Measurements from ENCODE around the gene CACNA2D3.

CACNA2D3 gene

GRCh38 chr3:54556630-54557029 lies 434.3 kb downstream of the CACNA2D3 start:
- Histone ChIP-seq H2AFZ (ENCODE audit: low read depth, low read length, severe bottlenecking) (no peak overlapping the region), H3K79me2 (ENCODE audit: insufficient read depth, low read length) (no peaks in the 10 kb centered on the region), H3F3A (ENCODE audit: insufficient read depth) (no peaks in the 10 kb centered on the region), H3K36me3 (ENCODE audit: low read length) (no peaks in the 10 kb centered on the region), H4K20me1 (ENCODE audit: low read depth, low read length) (no peaks in the 10 kb centered on the region), H3K27me3 (ENCODE audit: low read length) (no peaks in the 10 kb centered on the region), H3K4me2 (ENCODE audit: low read depth, low read length, poor library complexity, severe bottlenecking) (no peak overlapping the region), H3K9ac (ENCODE audit: low read length) (no peak overlapping the region), H3K27ac (ENCODE audit: low read depth, low read length) (no peak overlapping the region), H3K9me2 (replicated peaks; ENCODE audit: insufficient read depth, low read length) (no peaks in the 10 kb centered on the region), H3K9me3 (ENCODE audit: insufficient read depth, low read length) (no peaks in the 10 kb centered on the region), H3K4me3 (ENCODE audit: insufficient read depth, low read length, poor library complexity, severe bottlenecking) (no peak overlapping the region)
- TF ChIP-seq, protein P1, sequence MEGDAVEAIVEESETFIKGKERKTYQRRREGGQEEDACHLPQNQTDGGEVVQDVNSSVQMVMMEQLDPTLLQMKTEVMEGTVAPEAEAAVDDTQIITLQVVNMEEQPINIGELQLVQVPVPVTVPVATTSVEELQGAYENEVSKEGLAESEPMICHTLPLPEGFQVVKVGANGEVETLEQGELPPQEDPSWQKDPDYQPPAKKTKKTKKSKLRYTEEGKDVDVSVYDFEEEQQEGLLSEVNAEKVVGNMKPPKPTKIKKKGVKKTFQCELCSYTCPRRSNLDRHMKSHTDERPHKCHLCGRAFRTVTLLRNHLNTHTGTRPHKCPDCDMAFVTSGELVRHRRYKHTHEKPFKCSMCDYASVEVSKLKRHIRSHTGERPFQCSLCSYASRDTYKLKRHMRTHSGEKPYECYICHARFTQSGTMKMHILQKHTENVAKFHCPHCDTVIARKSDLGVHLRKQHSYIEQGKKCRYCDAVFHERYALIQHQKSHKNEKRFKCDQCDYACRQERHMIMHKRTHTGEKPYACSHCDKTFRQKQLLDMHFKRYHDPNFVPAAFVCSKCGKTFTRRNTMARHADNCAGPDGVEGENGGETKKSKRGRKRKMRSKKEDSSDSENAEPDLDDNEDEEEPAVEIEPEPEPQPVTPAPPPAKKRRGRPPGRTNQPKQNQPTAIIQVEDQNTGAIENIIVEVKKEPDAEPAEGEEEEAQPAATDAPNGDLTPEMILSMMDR (IDR thresholded peaks at IDR 0.05; ENCODE audit: insufficient read depth, low read length, poor library complexity, severe bottlenecking): no peak
- no peak for TF ChIP-seq EZH2phosphoT487 (conservative IDR thresholded peaks at IDR 0.05; ENCODE audit: low read length)

- Histone ChIP-seq H3K9me3 (ENCODE audit: insufficient read depth, low read length) (no peaks in the 10 kb centered on the region), H3K27me3 (ENCODE audit: low read length) (0 out of 2 replicates have a peak, but pooled peaks cover 3% of the 10 kb centered on the region), H3K9me2 (replicated peaks; ENCODE audit: insufficient read depth, low read length) (no peaks in the 10 kb centered on the region), H3K4me3 (ENCODE audit: insufficient read depth, low read length, poor library complexity, severe bottlenecking) (no peak overlapping the region), H3K79me2 (ENCODE audit: insufficient read depth, low read length) (no peaks in the 10 kb centered on the region), H4K20me1 (ENCODE audit: low read depth, low read length) (no peaks in the 10 kb centered on the region), H2AFZ (ENCODE audit: low read depth, low read length, severe bottlenecking) (no peak overlapping the region), H3K9ac (ENCODE audit: low read length) (no peak overlapping the region), H3K36me3 (ENCODE audit: low read length) (no peaks in the 10 kb centered on the region), H3K27ac (ENCODE audit: low read depth, low read length) (no peak overlapping the region), H3F3A (ENCODE audit: insufficient read depth) (no peaks in the 10 kb centered on the region), H3K4me2 (ENCODE audit: low read depth, low read length, poor library complexity, severe bottlenecking) (no peak overlapping the region)
- no peak for TF ChIP-seq EZH2phosphoT487 (conservative IDR thresholded peaks at IDR 0.05; ENCODE audit: low read length)
- TF ChIP-seq, protein P1 (IDR thresholded peaks at IDR 0.05; ENCODE audit: insufficient read depth, low read length, poor library complexity, severe bottlenecking): no peak
Observed at GRCh38 chr3:54557538-54558428, 435.4 kb downstream of the CACNA2D3 start.

DNA sequence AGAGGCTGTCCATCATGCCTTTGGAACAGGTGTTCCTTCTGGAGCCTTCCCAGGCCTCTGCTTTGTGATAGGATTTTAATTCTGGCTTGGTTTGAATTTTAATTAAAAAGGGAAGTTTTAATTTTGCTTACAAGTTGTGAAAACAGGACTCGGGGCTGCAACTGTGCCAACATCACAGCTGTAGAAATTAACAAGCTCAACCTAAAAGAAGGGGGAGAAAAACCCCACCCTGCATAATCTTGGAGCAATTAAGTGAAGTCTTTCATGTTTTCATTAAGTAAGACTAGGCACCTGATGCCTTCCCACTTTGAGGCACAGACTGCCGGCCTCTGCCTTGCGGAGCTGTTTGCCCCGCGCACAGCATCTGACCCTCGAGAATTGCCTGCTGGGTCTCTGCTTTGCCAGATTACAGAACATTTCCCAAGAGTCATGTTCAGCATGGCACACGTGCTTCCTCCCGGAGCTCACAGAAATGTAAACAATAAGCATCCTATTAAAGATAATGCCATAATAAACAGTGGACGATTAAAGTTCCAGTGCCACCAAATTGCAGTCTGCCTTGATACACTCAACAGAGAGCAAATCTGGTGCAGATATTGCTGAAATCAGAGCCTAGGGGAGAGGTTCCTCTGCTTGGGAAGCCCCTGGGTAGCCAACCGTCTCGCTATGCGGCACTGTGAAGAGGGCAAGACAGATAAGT lies 441.3 kb downstream of the CACNA2D3 start:
- H3K9ac ChIP-seq (ENCODE audit: low read length): no peak overlapping the region
- H3K79me2 ChIP-seq (ENCODE audit: insufficient read depth, low read length): no peaks in the 10 kb centered on the region
- H3K9me2 ChIP-seq (replicated peaks; ENCODE audit: insufficient read depth, low read length): no peaks in the 10 kb centered on the region
- H3F3A ChIP-seq (ENCODE audit: insufficient read depth): no peaks in the 10 kb centered on the region
- no peaks in the 10 kb centered on the region for H3K36me3 ChIP-seq (ENCODE audit: low read length)
- no peak overlapping the region for H2AFZ ChIP-seq (ENCODE audit: low read depth, low read length, severe bottlenecking)
- no peaks in the 10 kb centered on the region for H3K9me3 ChIP-seq (ENCODE audit: insufficient read depth, low read length)
- TF ChIP-seq, protein P1 (IDR thresholded peaks at IDR 0.05; ENCODE audit: insufficient read depth, low read length, poor library complexity, severe bottlenecking): no peak
- H3K27me3 ChIP-seq (ENCODE audit: low read length): 0 out of 2 replicates have a peak, but pooled peaks cover 3% of the 10 kb centered on the region
- H4K20me1 ChIP-seq (ENCODE audit: low read depth, low read length): no peaks in the 10 kb centered on the region
- no peak overlapping the region for H3K27ac ChIP-seq (ENCODE audit: low read depth, low read length)
- no peak overlapping the region for H3K4me2 ChIP-seq (ENCODE audit: low read depth, low read length, poor library complexity, severe bottlenecking)
- H3K4me3 ChIP-seq (ENCODE audit: insufficient read depth, low read length, poor library complexity, severe bottlenecking): no peak overlapping the region

All from SU-DHL-6 (cell line).